Fibroblast of pulmonary artery (primary cell): Measurements from ENCODE around the gene NSUN3.
A peak's percentile ranks its signal among the peaks of the same experiment; 100 is the strongest.
"Not testable (repeated sequence)": the region's sequence is repeated elsewhere in the genome, so short reads cannot be mapped to it uniquely, and the experiment has no call there.

Source experiments
- DNase-seq: peaks from one replicate; pipeline ENCODE4 v3.0.0-alpha.2; 2010; ENCODE audit warnings: low read depth
- H3K4me3 ChIP-seq: replicated peaks from 2 replicates; pipeline ENCODE4 v1.5.1; 2011; ENCODE audit warnings: low read depth, mild to moderate bottlenecking, control low read depth, low read length, moderate library complexity
- CTCF ChIP-seq: IDR thresholded peaks from 2 replicates; pipeline ENCODE4 v1.5.1; 2011; ENCODE audit warnings: mild to moderate bottlenecking, control low read depth, low read length, inconsistent platforms; ENCODE audit errors: missing control alignments

The NSUN3 gene

GRCh38 chr3:94101860-94102259 lies 39.0 kb downstream of the NSUN3 start:
- peak; percentile 33 for DNase-seq
- peak; percentile 20 for TF ChIP-seq CTCF
- H3K4me3 ChIP-seq: no peak overlapping the region

- TF ChIP-seq CTCF: no peak
- no peak for DNase-seq
- H3K4me3 ChIP-seq: no peak overlapping the region
Observed at GRCh38 chr3:94106268-94106667, 43.4 kb downstream of the NSUN3 start.

- DNase-seq: peak; percentile 6
- H3K4me3 ChIP-seq: not testable (repeated sequence)
Observed at GRCh38 chr3:94110232-94110631, 47.4 kb downstream of the NSUN3 start.

- DNase-seq: no peak
- H3K4me3 ChIP-seq: no peak overlapping the region
- TF ChIP-seq CTCF: no peak
Observed at GRCh38 chr3:94110854-94111253, 48.0 kb downstream of the NSUN3 start.

GRCh38 chr3:94114666-94115065 lies 51.8 kb downstream of the NSUN3 start:
- DNase-seq: no peak

GRCh38 chr3:94115482-94115881 lies 52.6 kb downstream of the NSUN3 start:
- no peak overlapping the region for H3K4me3 ChIP-seq
- peak; percentile 62 for DNase-seq
- peak; percentile 56 for TF ChIP-seq CTCF

More at GRCh38 chr3:94114666-94115065, 51.8 kb downstream of the NSUN3 start:
- no peak for TF ChIP-seq CTCF
- H3K4me3 ChIP-seq: no peak overlapping the region

- no peak for DNase-seq
- no peak for TF ChIP-seq CTCF
- no peak overlapping the region for H3K4me3 ChIP-seq
Observed at GRCh38 chr3:94117729-94118128, 54.9 kb downstream of the NSUN3 start.

GRCh38 chr3:94118390-94118789 lies 55.5 kb downstream of the NSUN3 start:
- no peak for DNase-seq
- TF ChIP-seq CTCF: no peak
- H3K4me3 ChIP-seq: no peak overlapping the region
